ENCODE measurements around the gene MCRIP2.
A peak's percentile ranks its signal among the peaks of the same experiment; 100 is the strongest.

MCRIP2 gene

GRCh38 chr16:632486-633335 is 8.9 kb upstream of the MCRIP2 start:
- DNase-seq: no peak

DNA sequence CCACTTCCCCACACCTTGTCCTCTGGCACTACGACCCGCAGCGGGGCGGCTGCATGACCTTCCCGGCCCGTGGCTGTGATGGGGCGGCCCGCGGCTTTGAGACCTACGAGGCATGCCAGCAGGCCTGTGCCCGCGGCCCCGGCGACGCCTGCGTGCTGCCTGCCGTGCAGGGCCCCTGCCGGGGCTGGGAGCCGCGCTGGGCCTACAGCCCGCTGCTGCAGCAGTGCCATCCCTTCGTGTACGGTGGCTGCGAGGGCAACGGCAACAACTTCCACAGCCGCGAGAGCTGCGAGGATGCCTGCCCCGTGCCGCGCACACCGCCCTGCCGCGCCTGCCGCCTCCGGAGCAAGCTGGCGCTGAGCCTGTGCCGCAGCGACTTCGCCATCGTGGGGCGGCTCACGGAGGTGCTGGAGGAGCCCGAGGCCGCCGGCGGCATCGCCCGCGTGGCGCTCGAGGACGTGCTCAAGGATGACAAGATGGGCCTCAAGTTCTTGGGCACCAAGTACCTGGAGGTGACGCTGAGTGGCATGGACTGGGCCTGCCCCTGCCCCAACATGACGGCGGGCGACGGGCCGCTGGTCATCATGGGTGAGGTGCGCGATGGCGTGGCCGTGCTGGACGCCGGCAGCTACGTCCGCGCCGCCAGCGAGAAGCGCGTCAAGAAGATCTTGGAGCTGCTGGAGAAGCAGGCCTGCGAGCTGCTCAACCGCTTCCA is 8.1 kb upstream of the MCRIP2 start:
- no peak for DNase-seq

DNA sequence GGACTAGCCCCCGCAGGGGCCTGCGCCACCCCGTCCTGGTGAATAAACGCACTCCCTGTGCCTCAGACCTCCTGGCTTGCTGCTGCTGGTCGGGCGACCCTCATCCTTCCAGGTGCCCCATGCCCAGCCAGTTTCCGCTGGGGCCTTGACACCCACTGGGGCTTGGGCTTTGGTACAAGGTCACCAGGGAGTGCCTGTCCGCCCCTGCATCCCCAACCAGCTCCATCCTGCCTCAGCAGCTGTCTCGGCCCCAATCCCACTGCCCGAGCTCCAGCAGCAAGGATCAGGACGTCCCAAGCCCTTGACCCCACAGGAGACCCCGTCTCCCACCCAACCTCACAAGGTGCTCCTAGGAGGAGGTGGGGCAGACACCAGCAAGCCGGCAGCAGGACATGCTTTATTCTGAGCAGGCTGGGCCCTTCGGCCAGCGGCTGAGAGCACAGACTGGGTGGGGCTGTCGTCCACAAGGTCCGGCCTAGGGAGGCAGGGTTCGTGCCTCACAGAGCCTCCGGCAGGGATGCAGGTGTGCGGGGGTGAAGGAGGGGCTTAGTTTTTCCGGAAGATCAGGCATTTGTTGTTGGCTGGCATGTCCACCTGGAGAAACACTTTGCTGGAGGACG is 7.5 kb upstream of the MCRIP2 start:
- DNase-seq: no peak

- DNase-seq: no peak
Observed at GRCh38 chr16:634996-635395, 6.6 kb upstream of the MCRIP2 start.

DNA sequence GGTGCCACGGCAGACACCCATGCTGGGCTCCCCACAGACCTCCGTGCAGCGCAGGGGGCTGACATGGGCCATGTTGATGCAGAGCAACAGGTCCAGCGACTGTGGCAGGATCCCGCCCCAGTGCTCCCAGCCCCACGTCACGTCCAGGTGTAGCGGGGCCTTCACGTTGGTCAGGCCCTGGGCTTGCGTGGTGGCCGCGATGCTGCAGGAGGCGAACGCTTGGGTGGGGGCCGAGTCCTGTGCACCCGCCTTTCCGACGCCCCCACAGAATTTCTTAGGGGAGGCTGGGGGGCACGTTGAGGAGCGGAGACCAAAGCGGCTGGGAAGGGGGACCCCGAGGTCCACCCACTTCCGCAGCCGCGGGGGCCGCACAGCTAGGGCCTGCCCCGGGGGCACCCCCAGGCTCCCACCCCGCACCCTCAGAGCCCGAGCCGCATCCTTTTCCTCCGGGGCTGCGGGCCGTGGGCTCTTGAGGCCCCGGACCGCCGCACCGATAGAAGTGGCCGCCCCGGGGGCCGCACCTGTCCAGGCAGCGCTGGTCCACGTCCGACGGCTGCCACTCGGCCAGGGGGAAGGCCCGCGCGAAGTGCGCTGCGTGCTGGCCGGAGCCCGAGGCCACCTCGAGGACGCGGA is 5.9 kb upstream of the MCRIP2 start:
- no peak for DNase-seq

DNA sequence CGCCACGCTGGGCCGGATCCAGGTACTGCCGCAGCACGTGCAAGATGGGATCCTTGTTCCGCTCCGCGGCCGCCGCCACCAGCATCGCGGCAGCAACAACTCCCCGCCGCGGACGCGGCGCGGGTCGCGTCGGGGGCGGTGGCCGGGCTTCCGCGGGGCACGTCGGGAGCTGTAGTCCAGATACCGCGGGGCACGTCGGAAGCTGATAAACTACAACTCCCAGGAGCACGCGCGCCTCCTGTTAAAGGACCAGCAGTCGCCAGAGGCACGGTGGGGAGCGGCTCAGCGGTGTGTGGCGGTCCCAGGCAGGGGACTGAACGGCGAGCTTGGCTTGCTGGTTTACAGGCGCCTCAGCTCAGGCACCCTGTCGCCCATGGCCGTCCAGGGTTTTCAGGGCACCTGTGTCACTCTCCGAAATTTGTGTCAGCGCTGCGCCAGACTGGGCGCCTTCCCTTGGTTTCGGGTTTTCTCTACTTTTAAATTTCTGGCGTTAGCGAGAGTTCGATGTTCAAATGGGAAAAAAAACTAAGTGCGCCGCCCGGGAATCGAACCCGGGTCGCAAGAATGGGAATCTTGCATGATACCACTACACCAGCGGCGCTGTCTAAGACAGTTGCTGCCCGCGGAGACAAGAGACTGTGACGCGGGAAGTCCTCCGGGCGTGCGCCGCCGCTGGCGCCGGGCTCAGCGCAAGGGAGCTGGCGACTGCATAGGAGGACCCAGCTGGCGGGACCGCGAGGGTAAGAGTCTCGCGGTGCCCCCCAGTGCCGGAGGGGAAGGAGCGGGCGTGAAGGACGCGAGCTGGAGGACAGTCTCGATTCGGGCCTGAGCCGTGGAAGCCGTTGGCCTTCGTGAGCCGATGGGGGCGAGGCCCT is 5.2 kb upstream of the MCRIP2 start, which contains the start of gene METTL26:
METTL26 (minus strand) TSS at position 100 of the 875 bp plus-strand sequence; CDS start at position 85, 15 bp downstream.
- DNase-seq: peak; percentile 84 to 99 (median 95)

DNA sequence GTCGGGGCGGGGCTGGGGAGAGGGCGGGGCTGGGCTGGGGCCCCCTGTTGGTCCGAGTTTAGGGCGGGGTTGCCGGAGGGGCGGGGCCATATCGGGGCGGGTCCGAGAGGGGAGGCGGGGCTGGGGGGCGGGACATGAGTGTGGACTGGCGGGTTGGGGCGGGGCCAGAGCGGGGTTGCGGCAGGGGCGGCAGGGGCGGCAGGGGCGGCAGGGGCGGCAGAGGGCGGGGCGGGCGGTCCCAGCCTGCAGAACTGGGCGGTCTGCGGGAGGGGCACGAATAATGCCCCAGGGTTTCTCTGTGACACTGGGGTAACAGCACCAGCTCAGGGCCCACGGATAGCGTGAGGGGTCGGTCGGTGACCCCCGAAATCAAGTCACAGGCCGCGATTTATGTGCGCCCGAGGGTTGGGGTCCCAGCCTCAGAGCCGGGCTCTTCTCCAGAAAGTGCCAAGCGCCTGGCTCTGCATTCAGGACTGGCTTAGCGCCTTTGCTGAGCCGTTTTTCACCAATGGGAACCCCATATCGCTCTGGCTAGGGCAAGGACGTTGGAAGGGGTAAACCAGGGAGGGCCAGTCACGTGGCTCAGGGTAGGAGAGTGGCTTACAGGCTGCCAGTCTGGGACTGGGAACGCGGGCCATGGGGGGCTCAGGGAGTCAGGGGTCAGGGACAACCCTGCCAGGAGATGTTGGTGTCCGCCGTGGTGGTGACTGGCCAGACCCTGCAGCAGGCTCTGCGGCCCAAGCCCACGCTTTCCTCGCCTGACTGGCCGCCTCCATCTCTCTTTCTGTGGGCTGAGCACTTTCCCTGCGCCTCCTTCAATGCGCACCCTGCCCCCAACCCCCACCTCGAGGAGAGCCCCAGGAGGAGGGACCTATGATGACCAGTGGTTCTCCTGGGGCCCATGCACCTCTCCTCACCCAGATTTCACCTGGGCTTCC is 4.3 kb upstream of the MCRIP2 start:
- peak in 11 of 14 donors; percentile 27 to 99 (median 95) for DNase-seq

GRCh38 chr16:638034-638543 is 3.5 kb upstream of the MCRIP2 start:
- DNase-seq: no peak

- no peak for DNase-seq
Observed at GRCh38 chr16:638836-639235, 2.8 kb upstream of the MCRIP2 start.

- DNase-seq: no peak
Observed at GRCh38 chr16:640614-641013, 1.0 kb upstream of the MCRIP2 start.

DNA sequence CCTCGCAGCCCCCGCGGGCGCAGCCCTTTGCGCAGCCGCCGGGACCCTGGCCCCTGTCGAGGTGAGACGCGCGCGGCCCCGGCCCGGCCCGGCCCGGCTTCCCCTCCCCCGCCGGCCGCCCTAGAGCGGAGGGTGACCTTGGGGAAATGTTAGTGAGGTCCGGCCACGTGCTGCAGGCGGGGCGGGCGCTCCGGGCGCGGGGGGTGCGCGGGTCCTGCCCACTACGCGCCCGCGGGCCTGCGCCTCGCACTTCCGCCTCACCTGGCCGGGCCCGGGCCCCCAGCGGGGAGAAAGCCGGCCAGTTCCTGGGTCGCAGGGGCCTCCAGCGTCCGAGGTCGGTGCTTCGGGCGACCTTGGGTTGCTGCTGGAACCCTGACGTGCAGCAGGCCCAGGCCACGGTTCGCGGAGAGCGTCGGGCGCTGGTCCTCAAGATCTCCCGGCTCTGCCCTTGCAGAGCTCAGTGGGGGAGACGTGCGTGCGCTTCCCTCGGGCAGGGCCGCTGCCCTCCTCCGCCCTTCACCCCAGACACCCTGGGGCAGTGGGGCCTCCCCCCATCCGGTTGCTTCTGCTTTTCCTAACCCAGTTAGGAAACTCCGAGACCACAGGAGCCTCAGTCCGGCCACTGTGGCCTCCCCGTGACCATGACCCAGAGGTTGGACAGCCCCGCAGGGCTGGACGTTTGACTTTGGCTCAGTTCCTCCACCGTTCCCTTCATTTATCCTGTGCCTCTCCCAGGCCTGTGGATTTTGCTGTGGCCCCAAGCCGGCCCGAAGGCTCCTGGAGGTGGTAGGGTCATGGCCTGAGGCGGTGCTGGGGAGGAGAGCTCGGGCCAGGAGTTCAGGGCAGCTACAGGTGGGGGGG is 791 bp downstream of the MCRIP2 start:
- DNase-seq: peak in 7 of 14 donors; percentile 13 to 58 (median 44)

DNA sequence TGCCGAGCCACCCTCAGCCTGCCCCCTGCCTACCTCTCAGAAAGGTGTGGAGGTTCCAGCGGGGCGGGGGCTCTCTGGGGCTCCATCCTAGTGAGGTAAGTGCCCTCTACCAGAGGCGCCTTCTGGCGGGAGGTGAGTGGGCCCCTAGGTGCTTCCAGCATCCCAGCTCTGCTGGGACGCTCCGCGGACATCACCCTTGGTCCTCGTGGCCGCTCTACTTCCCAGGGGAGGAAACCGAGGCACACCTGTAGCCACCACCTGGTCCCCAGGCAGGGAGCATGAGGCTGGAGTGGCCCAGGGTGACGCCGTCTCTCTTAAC is 1.4 kb downstream of the MCRIP2 start:
- DNase-seq: no peak

- no peak for DNase-seq
Observed at GRCh38 chr16:644556-644955, 2.9 kb downstream of the MCRIP2 start.

DNA sequence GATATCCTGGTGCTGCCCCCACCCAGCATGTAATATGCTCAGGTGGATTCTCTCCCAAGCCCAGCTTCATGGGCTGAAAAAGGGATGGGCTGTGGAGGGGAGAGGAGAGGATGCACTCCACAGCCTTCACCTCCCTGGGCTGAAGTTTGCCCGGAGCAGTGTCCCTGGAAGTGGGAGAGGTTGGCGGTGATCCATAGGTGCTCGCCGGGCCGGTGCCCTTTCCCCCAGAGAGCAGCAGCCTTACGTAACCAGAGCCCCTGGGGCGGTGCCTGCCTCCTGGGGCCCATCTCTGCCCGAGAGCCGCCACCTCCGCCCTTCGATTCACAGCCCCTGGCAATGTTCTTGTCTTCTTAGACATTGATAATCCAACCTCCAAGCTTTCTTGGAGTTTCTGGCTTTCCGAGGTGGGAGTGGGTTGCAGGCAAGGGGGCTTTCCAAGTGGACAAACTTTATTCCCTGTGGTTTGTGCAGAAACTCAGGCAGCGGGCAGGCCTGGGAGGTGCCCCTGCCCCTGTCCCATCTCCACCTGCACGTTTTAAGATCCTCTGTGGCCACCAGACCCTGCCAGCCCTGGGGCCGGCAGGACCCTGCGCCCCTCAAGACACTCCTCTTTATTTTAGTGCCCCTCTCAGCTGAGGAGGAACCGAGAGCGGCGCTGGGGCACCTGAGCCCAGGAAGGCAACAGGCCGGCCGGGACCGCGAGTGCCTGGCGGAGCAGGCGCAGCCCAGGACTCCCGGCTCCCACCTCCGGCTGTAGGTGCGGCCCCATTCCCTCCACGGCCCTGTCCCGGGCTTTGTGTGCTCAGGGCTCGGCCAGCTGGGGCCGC is 4.4 kb downstream of the MCRIP2 start:
- DNase-seq: no peak

- DNase-seq: no peak
Observed at GRCh38 chr16:646679-647172, 5.1 kb downstream of the MCRIP2 start.

DNA sequence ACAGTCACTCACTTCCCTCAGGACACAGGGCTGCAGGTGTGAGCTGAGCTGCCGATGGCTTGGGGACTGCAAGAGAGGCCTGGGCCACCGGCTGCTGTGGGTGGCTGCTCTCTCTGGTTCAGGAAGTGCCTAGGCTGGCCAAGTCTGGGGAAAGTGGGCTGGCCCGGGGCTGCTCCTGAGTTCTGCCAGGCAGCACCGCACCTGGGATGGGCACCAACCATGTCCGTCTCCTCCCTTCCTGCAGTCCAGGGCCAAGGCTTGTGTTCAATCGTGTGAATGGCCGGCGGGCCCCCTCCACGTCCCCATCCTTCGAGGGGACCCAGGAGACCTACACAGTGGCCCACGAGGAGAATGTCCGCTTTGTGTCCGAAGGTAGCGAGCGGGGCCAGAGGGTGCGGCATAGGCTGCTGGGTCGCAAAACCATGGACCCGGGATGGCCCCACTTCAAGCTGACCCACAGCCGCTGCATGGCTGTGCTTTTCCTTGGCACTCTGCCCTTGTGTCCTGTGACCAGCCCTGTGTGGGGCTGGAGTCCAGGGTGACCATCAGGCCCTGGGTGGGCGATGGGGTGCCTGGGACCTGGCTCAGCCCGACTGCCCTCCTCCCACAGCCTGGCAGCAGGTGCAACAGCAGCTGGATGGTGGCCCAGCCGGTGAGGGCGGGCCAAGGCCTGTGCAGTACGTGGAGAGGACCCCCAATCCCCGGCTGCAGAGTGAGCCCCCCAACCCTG is 5.7 kb downstream of the MCRIP2 start:
- no peak for DNase-seq

DNA sequence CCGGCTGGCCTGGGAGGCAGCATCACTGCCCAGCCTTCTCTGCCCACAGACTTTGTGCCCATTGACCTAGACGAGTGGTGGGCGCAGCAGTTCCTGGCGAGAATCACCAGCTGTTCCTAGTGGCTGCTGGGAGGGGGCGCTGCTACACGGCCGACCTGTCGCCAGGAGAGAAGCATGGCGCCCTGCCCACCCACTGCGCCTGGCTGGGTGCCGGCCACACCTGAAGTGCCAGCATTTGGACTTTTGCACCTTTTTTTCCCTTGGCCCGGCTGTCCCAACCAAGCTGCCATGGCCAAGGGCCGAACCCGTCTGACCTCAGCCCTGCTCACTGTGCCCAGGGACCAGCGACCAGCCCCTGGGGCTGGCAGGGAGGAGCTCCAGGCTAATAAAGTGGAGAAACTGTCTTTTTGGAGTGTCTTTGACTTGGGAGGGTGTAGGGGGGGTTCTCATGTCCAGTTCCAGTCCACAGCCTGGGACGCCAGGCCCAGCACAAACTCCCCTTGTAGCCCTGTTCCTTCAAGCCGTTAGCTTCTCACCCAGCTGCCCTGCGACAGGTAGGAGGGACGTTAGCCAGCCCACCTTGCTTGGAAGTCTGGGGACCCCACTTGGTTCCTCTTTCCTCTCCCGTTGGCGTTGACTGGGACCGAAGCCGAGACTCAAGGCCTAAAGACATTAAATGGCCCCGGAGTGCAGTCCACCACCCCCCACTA is 6.6 kb downstream of the MCRIP2 start:
- DNase-seq: no peak

Data from C1 segment of cervical spinal cord (tissue), 14 donors.